ENCODE results near the gene LNPEP.

LNPEP gene

GRCh38 chr5:97042996-97043395 lies 107.1 kb downstream of the LNPEP start:
- no peak overlapping the region for H3K4me3 ChIP-seq (ENCODE audit: insufficient read depth, low read length, poor library complexity, severe bottlenecking)
- no peaks in the 10 kb centered on the region for H3K79me2 ChIP-seq (ENCODE audit: insufficient read depth, low read length)
- no peaks in the 10 kb centered on the region for H3K27me3 ChIP-seq (ENCODE audit: low read length)
- TF ChIP-seq, protein P1, sequence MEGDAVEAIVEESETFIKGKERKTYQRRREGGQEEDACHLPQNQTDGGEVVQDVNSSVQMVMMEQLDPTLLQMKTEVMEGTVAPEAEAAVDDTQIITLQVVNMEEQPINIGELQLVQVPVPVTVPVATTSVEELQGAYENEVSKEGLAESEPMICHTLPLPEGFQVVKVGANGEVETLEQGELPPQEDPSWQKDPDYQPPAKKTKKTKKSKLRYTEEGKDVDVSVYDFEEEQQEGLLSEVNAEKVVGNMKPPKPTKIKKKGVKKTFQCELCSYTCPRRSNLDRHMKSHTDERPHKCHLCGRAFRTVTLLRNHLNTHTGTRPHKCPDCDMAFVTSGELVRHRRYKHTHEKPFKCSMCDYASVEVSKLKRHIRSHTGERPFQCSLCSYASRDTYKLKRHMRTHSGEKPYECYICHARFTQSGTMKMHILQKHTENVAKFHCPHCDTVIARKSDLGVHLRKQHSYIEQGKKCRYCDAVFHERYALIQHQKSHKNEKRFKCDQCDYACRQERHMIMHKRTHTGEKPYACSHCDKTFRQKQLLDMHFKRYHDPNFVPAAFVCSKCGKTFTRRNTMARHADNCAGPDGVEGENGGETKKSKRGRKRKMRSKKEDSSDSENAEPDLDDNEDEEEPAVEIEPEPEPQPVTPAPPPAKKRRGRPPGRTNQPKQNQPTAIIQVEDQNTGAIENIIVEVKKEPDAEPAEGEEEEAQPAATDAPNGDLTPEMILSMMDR (IDR thresholded peaks at IDR 0.05; ENCODE audit: insufficient read depth, low read length, poor library complexity, severe bottlenecking) = no peak
- TF ChIP-seq EZH2phosphoT487 (conservative IDR thresholded peaks at IDR 0.05; ENCODE audit: low read length) = no peak
- H2AFZ ChIP-seq (ENCODE audit: low read depth, low read length, severe bottlenecking) = no peak overlapping the region
- no peaks in the 10 kb centered on the region for H3K9me2 ChIP-seq (replicated peaks; ENCODE audit: insufficient read depth, low read length)
- H3K4me2 ChIP-seq (ENCODE audit: low read depth, low read length, poor library complexity, severe bottlenecking) = no peak overlapping the region
- H4K20me1 ChIP-seq (ENCODE audit: low read depth, low read length) = no peaks in the 10 kb centered on the region
- H3K36me3 ChIP-seq (ENCODE audit: low read length) = no peaks in the 10 kb centered on the region
- H3K9me3 ChIP-seq (ENCODE audit: insufficient read depth, low read length) = no peaks in the 10 kb centered on the region
- no peak overlapping the region for H3K9ac ChIP-seq (ENCODE audit: low read length)
- no peak overlapping the region for H3K27ac ChIP-seq (ENCODE audit: low read depth, low read length)
- peaks cover 27% of the 10 kb centered on the region for H3F3A ChIP-seq (ENCODE audit: insufficient read depth)

- Histone ChIP-seq H4K20me1 (ENCODE audit: low read depth, low read length) (no peaks in the 10 kb centered on the region), H3K9ac (ENCODE audit: low read length) (no peak overlapping the region), H3K9me2 (replicated peaks; ENCODE audit: insufficient read depth, low read length) (no peaks in the 10 kb centered on the region), H3K79me2 (ENCODE audit: insufficient read depth, low read length) (no peaks in the 10 kb centered on the region), H2AFZ (ENCODE audit: low read depth, low read length, severe bottlenecking) (no peak overlapping the region), H3K9me3 (ENCODE audit: insufficient read depth, low read length) (no peaks in the 10 kb centered on the region), H3F3A (ENCODE audit: insufficient read depth) (peaks cover 22% of the 10 kb centered on the region), H3K27me3 (ENCODE audit: low read length) (no peaks in the 10 kb centered on the region), H3K4me2 (ENCODE audit: low read depth, low read length, poor library complexity, severe bottlenecking) (no peak overlapping the region), H3K27ac (ENCODE audit: low read depth, low read length) (no peak overlapping the region), H3K36me3 (ENCODE audit: low read length) (no peaks in the 10 kb centered on the region), H3K4me3 (ENCODE audit: insufficient read depth, low read length, poor library complexity, severe bottlenecking) (no peak overlapping the region)
- TF ChIP-seq EZH2phosphoT487 (conservative IDR thresholded peaks at IDR 0.05; ENCODE audit: low read length) = no peak
- TF ChIP-seq, protein P1 (IDR thresholded peaks at IDR 0.05; ENCODE audit: insufficient read depth, low read length, poor library complexity, severe bottlenecking) = no peak
Measured at GRCh38 chr5:97043511-97043910, 107.6 kb downstream of the LNPEP start.

DNA sequence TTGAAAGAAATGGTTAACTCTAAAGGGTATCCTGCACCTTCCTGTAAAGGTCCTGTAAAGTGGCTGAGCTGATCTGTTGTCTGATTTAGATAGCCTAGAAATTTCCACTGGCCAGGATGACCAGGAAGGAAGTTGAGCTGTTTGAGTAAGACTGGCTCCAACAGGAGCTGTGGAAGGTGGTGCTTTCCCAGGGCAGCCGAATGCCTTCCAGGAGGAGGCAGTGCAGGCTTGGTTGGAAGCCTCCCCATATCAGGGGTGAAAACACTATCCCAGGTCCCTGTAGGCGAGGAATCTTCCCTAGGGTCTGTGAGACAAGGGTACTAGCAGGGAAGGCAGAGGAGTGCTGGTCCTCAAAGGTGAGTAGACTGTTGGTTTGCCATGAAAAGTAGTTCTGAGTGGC lies 108.2 kb downstream of the LNPEP start:
- H3K9me3 ChIP-seq (ENCODE audit: insufficient read depth, low read length) = no peaks in the 10 kb centered on the region
- H3K27me3 ChIP-seq (ENCODE audit: low read length) = no peaks in the 10 kb centered on the region
- no peak overlapping the region for H3K27ac ChIP-seq (ENCODE audit: low read depth, low read length)
- H2AFZ ChIP-seq (ENCODE audit: low read depth, low read length, severe bottlenecking) = no peak overlapping the region
- H3K9ac ChIP-seq (ENCODE audit: low read length) = no peak overlapping the region
- peaks cover 16% of the 10 kb centered on the region for H3F3A ChIP-seq (ENCODE audit: insufficient read depth)
- no peaks in the 10 kb centered on the region for H3K36me3 ChIP-seq (ENCODE audit: low read length)
- no peaks in the 10 kb centered on the region for H4K20me1 ChIP-seq (ENCODE audit: low read depth, low read length)
- no peak overlapping the region for H3K4me2 ChIP-seq (ENCODE audit: low read depth, low read length, poor library complexity, severe bottlenecking)
- no peak for TF ChIP-seq EZH2phosphoT487 (conservative IDR thresholded peaks at IDR 0.05; ENCODE audit: low read length)
- TF ChIP-seq, protein P1 (IDR thresholded peaks at IDR 0.05; ENCODE audit: insufficient read depth, low read length, poor library complexity, severe bottlenecking) = no peak
- H3K4me3 ChIP-seq (ENCODE audit: insufficient read depth, low read length, poor library complexity, severe bottlenecking) = no peak overlapping the region
- no peaks in the 10 kb centered on the region for H3K9me2 ChIP-seq (replicated peaks; ENCODE audit: insufficient read depth, low read length)
- no peaks in the 10 kb centered on the region for H3K79me2 ChIP-seq (ENCODE audit: insufficient read depth, low read length)

Measured in SU-DHL-6 (cell line).